NCI-H748 treated with DMSO at 0.1 percent for 48 hours (cell line): Measurements from ENCODE around the gene IL5.
A peak's percentile ranks its signal among the peaks of the same experiment; 100 is the strongest.

ENCODE experiments used
- DNase-seq: peaks from one replicate; lab custom pipeline; 2025; lab: John Stamatoyannopoulos, UW

The IL5 gene

GRCh38 chr5:132498152-132498551 lies 45.2 kb downstream of the IL5 start:
- DNase-seq: no peak

DNA sequence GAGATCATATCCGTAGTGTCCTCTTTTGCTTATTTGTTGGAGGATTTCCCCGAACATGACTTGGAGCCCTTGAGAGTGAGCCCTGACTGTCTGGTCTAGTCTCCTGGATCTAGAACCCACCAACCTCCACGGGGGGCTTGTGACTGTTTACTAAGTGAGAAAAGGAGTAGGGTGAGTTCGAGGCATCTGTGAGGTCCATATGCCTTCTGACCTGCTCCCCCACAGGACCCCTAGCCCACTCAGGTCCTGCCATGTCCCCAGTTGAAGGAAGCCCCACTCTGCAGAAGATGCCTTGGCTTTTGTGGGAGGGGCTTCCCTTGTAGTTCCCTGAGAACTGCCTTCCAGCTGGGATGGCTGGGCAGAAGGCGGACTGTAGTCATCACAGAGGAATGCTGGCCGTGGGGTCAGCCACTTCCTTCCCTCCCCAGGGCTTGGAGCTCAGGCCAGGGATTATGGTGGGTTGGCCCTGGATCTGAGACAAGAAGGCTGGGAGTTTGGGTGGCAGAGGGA lies 45.8 kb downstream of the IL5 start:
- no peak for DNase-seq

GRCh38 chr5:132496631-132497487 lies 46.5 kb downstream of the IL5 start:
- DNase-seq: no peak

GRCh38 chr5:132496191-132496630 lies 47.1 kb downstream of the IL5 start:
- peak; percentile 79 for DNase-seq

- DNase-seq: peak; percentile 36
Observed at GRCh38 chr5:132495667-132496190, 47.6 kb downstream of the IL5 start.

DNA sequence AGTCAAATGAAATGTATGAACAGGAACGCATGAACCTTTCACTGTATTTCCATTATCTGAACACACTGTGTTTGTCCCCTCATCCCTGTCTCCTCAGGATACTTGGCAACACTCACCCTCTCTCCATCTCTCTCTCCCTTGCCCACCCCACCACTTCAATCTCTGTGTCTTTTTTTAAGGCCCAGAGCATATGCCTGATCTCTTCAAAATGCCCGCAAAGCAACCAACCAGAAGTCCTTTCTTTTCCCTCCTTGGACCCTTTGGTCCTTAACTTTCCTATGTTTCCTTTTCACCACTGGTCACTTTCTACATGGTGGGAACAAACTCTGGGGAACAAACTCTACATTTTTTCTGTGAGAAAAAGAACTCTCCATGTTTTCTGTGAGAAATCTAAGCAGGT lies 49.5 kb downstream of the IL5 start:
- DNase-seq: no peak

DNA sequence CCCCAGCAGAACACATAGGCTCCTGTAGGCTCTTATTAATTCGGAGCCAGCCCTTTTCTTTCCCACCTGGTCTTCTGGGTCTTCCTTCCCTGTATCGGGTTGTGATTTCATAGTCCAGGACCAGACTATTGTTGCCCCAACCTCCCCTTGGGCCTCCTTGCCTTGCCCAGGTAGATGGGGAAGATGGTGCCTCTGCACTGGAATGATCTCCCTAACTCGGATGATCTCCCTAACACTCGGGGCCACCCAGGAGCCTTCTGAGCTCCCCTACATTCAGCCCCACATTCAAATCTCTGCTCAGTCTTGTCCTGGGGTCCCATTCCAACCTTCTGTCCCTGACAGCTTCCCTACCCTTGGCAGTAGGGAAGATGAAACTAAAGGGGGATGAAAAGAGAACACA lies 50.1 kb downstream of the IL5 start:
- no peak for DNase-seq

- DNase-seq: no peak
Observed at GRCh38 chr5:132492386-132493125, 50.8 kb downstream of the IL5 start.
